NCI-H2029 treated with DMSO at 0.1 percent for 48 hours (cell line): ENCODE measurements around the gene SORL1.

ENCODE experiments used
- DNase-seq: peaks from one replicate; lab custom pipeline; 2025; lab: John Stamatoyannopoulos, UW

The SORL1 gene

GRCh38 chr11:121453589-121454299 is 1.6 kb downstream of the SORL1 start:
- DNase-seq: no peak

DNA sequence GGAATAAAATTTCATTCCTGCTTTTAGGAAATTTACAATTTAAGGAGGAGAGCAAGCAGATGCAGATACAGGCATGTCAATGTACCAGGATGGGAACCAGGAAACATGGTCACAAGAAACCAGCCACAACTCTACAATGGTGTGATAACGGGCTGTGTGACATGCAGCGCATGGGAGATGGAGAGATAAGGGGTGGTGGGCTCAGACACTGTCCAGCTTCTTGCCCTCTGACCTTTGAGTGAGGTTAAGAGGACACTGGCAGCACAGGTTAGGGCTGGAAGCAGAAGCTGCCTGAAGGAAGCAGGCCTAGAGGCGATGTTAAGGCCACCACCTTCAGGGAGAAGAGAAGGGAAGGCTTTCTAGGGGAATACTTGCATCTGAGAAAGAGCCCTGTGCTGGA is 3.0 kb downstream of the SORL1 start:
- no peak for DNase-seq

DNA sequence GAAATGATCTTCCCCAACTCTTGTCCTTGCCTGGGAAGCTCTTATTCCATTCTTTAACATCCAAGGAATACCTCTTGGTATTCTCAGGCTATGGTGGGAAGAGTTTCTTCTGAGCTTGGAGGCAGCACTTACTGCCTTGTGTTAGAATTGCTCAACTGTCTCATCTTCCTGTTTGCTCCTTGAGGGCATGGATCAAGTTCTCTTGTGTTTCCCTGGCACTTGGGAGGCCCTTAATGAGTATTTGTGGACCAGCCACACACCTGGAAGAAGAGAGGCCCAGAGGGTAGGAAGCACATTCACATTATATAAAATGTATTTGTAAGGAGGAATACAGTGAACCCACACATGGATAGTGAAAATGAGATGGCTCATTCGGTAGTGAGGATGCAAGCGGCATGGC is 4.0 kb downstream of the SORL1 start:
- no peak for DNase-seq

- no peak for DNase-seq
These were observed 4.8 kb downstream of the SORL1 start for GRCh38 chr11:121456816-121457431.

DNA sequence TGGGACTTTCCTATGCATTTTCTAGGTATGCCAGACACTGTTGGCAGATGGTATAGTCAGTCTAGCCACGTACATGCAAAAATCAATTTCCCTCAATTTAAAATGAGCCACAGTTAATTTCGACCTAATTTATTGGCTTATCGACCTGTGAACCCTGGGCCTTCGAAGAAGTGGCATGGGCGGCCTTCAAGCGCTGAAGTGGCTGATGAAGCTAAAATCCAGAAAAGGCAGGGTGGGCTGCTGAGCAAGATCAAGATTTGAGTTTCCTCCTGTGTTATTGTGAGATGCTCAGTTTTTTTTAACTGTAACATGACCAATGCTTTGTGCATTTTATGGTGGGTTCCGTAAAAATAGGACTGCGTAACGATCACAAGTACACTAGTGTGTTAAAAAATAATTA is 6.4 kb downstream of the SORL1 start:
- DNase-seq: no peak

DNA sequence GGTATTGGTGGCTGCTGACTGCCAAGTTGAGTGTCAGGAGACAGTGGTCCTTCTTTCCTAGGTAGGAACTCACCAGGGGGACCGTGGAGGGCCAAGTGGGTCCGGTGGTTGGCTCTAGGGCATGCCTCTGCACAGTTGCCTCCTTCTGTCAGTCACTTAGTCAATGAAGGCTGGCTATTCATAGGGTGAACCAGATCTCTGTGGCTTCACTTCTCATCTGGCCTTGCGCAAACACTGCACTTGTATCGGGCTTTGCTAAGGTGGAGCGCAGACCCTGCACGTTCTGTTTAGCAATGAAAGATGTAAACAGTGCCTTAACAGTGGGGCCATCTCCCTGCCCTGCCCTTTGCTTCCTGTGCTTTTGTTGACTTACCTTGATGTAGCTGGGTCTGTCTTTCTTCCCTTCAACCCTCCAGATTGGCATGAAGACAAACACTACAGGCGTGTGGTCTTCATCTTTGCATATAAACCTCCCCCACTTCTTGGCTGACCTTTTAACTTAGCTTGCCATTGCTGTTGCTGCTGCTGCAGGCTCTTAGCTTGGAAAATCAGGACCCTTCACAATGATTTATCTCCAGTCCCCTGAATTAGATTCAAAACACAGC is 7.4 kb downstream of the SORL1 start:
- DNase-seq: peak; percentile 89

DNA sequence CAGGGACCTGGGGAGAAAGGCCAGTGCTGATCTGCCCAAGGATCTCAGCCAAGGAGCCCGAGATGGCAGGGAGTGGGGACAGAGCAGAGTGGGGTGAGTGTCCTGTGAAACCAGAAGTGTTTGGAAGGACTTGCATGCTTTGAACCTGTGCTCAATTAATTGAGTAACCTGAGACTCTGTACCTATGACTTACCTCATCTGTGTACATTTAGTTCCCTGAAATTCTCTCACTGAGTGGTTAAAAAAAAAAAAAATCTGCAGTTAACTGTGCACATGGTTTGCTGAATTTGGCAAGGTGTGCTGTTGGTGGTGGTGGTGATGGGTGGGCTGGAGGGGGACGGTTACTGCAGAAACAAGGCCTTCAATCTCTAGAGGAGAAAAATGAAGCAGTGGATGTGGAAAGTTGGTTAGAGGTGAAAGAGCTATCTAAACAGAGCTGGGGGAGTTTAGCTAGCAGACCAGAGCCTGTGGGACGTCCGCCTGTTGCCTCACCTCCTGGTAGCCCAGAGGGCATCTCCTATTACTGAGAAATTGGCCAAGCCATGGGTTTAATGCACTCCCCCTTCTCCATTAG is 8.9 kb downstream of the SORL1 start:
- DNase-seq: peak; percentile 72

- DNase-seq: no peak
These were observed 9.7 kb downstream of the SORL1 start for GRCh38 chr11:121461843-121462242.

- DNase-seq: no peak
These were observed 11.7 kb downstream of the SORL1 start for GRCh38 chr11:121463689-121464335.

GRCh38 chr11:121464352-121464946 is 12.3 kb downstream of the SORL1 start:
- DNase-seq: peak; percentile 52

DNA sequence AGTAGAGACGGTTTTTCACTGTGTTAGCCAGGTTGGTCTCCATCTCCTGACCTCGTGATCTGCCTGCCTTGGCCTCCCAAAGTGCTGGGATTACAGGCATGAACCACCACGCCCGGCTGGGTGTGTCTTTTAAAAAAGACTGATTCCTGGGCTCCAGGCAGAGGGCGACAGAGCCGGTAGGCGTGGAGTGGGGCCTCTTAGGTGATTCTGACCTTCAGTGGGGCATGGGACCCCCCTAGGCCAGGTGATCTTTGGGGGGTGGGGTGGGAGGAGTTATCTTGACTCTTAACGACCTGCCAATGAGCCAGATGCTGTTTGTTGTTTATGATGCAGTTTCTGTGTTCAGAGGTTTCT is 13.6 kb downstream of the SORL1 start:
- no peak for DNase-seq

GRCh38 chr11:121466063-121466794 is 14.1 kb downstream of the SORL1 start:
- DNase-seq: peak; percentile 66

DNA sequence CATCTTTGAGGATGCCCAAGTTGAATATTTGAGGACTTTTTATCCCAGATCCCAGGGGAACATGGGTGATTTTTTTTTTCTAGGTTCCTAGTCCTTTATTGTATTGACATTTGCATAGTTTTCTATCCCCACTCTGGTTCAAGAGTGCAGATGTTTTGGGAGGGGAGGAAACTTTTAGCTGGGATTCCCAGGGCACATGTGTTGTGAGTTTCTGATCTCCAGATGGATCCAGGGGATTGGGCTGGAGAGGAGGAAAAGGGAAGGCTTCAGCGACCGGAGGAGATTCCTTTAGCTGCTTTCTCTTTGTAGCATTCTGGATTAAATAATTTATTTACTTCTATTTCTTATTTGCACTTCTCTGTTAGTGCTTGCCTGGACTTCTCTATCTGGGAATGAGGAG is 15.4 kb downstream of the SORL1 start:
- DNase-seq: no peak

DNA sequence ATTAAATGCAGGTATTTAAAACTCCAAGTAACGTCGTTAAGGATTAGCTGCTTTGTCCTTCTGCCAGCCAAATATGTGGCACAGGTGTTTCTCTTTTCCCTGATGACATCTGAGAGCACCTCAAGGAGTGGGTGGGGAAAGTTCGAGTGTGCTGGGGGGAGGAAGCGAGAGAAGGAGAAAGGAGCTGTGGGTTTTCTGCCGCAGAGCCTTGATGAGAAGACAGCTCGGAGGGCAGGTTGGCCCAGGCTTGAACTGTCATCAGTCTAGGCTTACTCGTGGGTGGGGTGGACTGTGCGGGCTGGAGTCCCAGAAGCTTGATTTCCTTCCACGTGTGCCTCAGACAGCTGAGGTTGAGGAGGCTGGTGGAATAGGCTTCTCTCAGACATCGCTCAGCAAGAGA is 15.9 kb downstream of the SORL1 start:
- peak; percentile 42 for DNase-seq

GRCh38 chr11:121469910-121470309 is 17.8 kb downstream of the SORL1 start:
- no peak for DNase-seq

DNA sequence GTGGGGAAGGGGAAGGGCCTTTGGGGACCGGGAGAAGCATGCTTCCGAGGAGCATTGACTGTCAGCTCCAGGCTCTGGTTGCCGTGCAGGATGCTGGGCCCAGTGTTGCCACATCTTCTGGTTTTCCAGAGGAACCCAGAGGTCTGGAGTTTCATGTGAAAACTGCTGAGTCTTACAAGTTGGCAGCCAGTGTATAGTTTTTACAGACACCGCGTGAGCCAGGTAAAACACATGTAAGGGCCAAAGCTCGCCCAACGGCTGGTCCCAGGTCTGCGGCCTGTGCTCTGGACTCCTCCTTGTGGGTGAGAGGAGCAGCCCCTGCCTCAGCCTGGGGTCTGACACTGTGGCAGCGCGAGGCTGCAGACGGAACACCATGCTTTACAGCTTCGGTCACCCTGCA is 19.1 kb downstream of the SORL1 start:
- no peak for DNase-seq

DNA sequence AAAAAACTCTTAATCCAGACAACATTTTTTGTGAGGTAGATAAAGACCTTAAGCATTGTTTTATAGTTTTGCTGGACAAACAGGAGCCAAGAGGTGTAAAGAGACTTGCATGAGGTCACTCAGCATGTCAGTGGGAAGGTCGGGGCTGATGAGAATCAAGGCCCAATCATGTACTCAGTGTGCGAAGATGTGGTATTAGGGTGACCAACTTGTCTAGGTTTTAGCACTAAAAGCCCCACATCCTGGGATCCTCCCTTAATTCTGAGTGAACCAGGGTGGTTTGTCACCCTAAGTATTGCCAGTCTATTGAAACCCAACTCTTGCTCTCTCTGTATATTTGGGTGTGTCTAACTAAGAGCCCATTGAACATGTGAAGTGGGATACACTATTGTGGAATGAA is 20.2 kb downstream of the SORL1 start:
- no peak for DNase-seq

DNA sequence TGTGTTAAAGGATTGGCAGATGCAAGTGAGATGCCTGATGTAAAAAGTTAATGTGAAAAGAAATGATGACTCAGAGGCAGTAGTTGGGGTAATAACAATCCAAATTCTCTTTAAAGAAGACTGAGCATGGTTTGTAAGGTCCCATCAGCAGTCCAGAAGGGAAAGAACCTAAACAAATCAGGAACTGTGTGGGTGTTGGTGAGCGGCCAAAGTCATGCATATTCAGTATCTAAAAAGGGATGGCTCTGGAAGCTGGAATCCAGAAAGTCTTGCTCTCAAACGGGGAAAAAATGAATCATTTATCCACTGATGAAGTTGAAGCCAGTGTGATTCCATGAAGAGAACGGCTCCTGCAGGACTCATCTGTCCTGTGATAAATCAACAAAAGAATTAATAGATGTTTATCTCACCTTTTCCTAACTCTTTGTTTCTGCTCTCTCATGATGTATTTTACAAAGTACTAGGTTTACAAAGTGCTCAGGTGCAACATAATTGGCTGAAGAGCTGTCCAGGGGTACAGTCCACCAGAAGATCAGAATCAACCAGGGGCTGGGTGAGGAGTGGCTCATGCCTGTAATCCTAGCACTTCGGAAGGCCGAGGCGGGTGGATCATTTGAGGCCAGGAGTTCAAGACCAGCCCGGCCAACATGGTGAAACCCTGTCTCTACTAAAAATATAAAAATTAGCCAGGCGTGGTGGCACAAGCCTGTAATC is 21.1 kb downstream of the SORL1 start:
- DNase-seq: no peak

DNA sequence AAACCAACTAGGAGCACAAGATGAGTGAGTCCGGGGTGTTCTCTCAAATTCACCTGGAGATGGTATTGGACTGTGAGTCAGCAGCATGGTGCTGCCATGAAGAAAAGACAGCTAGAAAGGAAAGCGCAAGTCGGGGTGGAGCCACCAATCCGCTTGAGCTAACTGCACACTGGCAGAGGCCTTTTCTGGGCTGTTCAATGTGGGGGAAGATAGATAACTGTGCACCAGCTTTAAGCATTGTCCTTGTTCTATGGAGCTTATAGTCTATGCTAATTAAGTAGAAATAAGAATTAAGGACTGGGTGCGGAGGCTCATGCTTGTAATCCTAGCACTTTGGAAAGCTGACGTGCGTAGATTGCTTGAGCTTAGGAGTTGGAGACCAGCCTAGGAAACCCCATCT is 22.6 kb downstream of the SORL1 start:
- no peak for DNase-seq

GRCh38 chr11:121476379-121477032 is 24.4 kb downstream of the SORL1 start:
- DNase-seq: peak; percentile 93
